Fibroblast of lung (primary cell): ENCODE measurements around the gene AASDH.

ENCODE experiments used
- CTCF ChIP-seq, 2 donors: IDR thresholded peaks in 1 of 2; conservative IDR thresholded peaks in 1 of 2; 1 replicate in 1 of 2; 2 replicates in 1 of 2; pipeline ENCODE4 v1.5.1; 2011 to 2012; ENCODE audit warnings: low read length in 2 of 2, control low read depth in 1 of 2, inconsistent platforms in 1 of 2, low read depth in 1 of 2, mild to moderate bottlenecking in 1 of 2
- EZH2 ChIP-seq: IDR thresholded peaks from 2 replicates; pipeline ENCODE4 v1.5.1; 2012; ENCODE audit warnings: low read length, control low read depth, mild to moderate bottlenecking; ENCODE audit errors: missing control alignments

GRCh38 chr4:56317749-56318148, 69.5 kb downstream of the AASDH start:
- no peak for TF ChIP-seq CTCF (conservative IDR thresholded peaks at IDR 0.05 in 1 of 2, IDR thresholded peaks at IDR 0.05 in 1 of 2; ENCODE audit: low read depth in 1 of 2, low read length in 2 of 2)
- no peak for TF ChIP-seq EZH2
